Non-pigmented ciliary epithelial cell (primary cell): Measurements from ENCODE around the gene MMP14.

Source experiments
- DNase-seq: peaks from one replicate; pipeline ENCODE4 v3.0.0-alpha.2; 2010; ENCODE audit warnings: low read depth

The MMP14 gene

GRCh38 chr14:22861651-22862050 is 25.3 kb downstream of the MMP14 start:
- no peak for DNase-seq

DNA sequence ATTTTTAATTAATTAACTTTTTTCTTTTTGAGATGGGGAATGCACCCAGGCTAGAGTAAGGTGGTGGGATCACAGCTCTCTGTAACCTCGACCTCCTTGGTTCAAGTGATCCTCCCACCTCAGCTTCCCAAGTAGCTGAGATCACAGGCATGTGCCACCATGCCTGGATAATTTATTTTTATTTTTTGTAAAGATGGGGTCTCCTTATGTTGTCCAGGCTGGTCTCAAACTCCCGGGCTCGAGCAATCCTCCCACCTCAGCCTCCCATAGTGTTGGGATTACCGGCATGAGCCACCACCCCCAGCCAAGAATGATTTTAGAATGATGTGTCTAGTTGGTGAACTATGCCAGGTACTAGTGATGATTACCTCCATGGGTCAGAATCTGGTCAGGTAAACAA is 28.6 kb downstream of the MMP14 start:
- no peak for DNase-seq

GRCh38 chr14:22865424-22866405 is 29.3 kb downstream of the MMP14 start:
- DNase-seq, result no peak

- DNase-seq, result no peak
These were observed 30.5 kb downstream of the MMP14 start for GRCh38 chr14:22866874-22867273.

DNA sequence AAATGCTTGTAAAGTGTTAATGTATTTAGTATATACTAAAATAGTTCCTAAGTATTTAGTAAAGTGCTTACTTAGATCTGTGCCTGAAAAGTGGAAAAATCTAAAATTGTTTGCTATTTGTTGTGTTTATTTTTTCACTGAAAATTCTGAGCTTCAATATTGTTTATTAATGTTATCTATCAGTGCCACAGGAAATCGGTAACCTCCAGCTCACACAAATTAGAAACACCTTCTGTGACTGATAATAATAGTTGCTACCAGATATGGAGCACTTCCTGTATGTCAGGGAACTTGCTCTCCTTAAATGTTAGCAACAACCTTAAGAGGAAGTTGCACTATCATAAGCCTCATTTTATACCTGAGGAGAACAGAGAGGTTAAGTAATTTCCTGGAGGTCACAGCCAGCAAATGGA is 34.4 kb downstream of the MMP14 start:
- DNase-seq, result no peak

DNA sequence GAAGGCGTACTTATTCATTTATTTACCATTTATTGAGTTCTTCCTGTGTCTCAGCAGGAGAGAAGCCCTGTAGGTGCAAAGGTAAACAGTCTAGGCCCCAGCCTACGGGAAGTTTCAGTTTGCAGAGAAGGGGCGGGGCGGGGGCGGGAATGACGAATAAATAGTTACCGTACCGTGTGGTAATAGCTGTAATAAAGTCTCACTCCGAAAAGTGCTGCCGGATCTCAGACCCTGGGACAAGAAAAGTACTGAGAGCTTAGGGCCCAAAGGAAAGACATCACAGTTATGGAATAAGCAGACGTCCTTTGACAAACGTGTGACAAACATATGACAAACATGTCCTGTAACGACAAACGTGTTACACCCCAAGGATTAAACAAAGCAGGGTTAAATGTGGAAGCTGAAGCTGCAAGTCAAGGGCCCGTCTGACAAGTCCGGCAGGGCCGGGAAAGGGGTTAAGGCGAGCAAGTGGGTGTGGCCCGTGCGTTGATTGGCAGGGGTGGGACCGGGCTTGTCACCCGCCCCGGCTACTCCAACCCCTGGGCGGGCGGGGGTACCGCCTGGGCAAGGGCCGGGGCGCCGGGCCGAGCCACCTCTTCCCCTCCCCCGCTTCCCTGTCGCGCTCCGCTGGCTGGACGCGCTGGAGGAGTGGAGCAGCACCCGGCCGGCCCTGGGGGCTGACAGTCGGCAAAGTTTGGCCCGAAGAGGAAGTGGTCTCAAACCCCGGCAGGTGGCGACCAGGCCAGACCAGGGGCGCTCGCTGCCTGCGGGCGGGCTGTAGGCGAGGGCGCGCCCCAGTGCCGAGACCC is 35.0 kb downstream of the MMP14 start, which contains the start of gene LRP10:
Gene LRP10 (plus strand): TSS at position 517 of the 809 bp plus-strand sequence. CDS start 564 bp downstream, outside the sequence.
- DNase-seq, result no peak

GRCh38 chr14:22872033-22872832 is 35.8 kb downstream of the MMP14 start:
- no peak for DNase-seq

- DNase-seq, result no peak
These were observed 36.6 kb downstream of the MMP14 start for GRCh38 chr14:22872833-22873520.

DNA sequence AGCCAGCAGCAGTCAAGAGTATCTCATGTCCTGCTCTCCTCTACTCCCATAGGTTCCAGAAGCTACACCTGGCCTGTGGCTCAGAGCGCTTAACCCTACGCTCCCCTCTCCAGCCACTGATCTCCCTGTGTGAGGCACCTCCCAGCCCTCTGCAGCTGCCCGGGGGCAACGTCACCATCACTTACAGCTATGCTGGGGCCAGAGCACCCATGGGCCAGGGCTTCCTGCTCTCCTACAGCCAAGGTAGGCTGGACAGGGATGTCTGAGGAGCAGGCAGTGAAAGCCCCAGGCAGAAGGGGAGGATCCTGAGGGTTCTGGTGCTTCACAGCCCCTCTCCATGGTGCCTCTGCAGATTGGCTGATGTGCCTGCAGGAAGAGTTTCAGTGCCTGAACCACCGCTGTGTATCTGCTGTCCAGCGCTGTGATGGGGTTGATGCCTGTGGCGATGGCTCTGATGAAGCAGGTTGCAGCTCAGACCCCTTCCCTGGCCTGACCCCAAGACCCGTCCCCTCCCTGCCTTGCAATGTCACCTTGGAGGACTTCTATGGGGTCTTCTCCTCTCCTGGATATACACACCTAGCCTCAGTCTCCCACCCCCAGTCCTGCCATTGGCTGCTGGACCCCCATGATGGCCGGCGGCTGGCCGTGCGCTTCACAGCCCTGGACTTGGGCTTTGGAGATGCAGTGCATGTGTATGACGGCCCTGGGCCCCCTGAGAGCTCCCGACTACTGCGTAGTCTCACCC is 38.8 kb downstream of the MMP14 start:
- no peak for DNase-seq

GRCh38 chr14:22875748-22876319 is 39.4 kb downstream of the MMP14 start:
- DNase-seq, result no peak

- no peak for DNase-seq
These were observed 40.7 kb downstream of the MMP14 start for GRCh38 chr14:22877000-22877501.

DNA sequence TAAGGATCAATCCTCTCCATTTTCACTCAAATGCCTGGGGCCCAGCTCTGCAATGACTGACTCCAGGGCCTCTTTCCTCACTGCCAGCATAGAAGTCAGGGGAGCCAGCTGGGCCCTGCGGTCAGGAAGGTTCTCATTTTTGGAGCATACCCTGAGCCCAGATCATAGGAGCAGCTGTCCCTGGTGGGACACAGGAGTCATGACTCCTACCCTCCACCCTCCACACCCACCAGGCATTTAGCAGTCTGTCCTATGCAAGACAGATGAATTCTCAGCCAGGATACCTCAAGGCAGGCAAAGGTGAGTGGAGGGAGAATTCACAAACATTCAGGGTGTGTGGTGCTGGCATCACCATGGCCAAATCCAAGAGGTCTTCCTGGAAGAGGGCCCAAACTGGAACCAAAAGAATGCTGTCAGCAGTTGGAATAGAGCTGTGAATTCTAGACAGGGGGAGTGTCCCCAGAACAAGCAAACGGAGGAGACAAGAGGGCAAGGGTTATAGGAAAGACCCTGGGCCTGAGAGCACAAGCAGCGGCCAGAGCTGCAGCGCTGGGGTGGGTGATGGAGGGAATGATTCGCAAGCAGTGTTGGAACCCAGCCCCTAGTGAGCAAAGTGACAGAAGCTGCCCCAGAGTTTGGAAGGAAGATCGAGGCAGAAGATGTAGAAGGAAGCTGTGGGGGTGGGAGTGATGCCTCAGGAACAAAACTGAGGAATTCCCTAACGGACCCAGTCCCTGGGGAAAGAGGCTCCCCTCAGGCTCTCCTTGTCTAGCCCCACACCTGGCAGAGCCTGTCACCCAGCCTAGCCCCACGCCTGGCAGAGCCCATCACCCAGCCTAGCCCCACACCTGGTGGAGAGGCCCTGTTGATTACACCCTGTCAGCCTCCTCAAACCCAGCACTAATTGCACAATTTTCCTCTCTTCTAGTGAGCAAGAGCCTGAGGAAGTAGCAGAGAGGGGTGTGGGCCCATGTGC is 42.2 kb downstream of the MMP14 start:
- DNase-seq, result no peak

DNA sequence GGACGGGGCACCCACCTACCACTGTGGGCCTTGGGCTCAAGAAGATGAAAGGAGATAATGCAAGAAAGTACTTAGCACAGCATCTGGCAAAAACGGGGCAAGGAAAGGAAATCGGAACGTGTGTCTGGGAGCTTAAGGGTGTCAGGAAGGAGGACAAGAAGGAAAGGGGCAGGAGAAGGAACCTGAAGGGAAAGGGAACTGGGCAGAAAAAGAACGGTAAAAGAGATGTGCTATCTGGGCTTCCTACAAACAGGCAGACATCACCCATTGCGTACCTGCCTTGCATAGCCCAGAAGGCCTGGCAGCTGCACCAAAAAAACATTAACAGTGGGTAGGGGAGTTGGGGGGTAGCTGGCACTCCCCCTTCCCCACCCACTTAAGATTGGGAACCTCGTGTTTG is 45.7 kb downstream of the MMP14 start:
- no peak for DNase-seq

DNA sequence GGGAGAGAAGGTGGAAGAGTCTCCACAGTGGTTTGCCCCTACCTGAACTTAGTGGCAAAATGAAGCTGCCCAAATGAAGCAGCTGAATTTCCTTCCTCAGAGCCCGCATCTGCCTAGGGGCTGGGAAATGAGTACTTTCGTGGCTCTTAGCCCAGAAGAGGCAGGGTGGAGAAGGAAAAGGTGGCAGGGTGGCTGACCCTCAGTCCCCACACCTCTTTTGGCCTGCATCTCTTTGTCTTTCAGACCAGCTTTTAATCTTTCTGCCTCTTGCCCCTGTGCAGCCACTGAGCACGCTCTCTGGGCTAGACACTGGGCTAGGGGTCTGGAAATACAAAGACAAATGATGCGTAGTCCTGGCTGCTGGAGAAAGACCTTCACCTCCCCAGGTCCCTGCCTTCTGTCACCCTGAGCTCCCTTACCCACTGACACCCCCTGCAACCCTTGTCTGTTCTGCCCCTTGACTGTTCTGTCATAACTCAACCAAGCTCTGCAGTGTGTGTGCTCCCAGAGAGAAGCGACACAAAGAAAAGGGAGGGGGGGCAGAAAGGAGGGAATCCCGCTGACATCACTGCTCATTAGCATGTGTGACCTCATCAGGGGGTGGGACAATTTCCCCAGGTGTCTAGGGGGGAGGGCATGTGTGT is 46.3 kb downstream of the MMP14 start:
- no peak for DNase-seq

DNA sequence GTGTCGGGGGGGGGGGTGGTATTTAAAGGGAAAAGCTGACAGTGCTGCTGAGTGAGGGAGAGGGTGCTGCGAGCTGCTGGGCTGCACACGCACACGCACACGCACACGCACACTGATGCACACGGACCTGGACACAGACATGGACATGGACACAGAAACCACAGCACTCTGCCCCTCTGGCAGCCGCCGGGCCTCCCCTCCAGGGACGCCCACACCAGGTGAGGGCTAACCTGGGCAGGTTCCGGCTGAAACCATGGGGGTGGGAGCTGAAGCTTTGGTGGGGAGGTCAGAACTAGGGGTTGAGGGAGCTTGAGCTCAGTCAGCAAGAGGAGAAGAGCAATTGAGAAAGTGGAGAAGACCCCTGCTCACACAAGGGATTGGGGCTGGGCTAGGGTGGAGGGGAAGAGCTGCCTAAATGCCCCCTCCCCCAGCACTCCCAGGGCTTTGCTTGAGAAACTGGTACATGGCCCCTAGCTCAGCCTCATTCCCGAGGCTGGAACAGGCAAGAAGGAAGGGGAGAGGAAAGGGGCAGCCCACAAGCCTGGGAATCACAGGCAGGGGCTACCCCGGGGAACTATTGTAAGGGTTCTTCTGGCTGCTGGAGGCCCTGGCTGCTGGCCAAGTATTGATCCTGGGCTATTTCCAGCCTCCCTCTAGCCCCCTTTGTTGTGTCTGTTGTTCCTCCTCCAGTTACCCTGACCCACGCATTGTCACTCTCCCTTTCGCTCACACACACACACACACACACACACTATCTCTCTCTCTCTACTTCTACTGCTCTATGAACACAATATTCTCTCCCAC is 47.0 kb downstream of the MMP14 start, which contains the start of gene REM2:
Gene REM2 (plus strand): TSS at position 50 of the 804 bp plus-strand sequence. CDS start 66 bp downstream, at position 116.
- DNase-seq, result no peak

GRCh38 chr14:22884076-22884737 is 47.8 kb downstream of the MMP14 start:
- no peak for DNase-seq
